Stimulated activated CD8-positive, alpha-beta memory T cell treated with anti-CD3 and anti-CD28 coated beads, Interleukin-2, amount 100 ng/mL, for 1 hour (primary cell): ENCODE measurements around the gene DSCAM.
"Not testable (repeated sequence)": the region's sequence is repeated elsewhere in the genome, so short reads cannot be mapped to it uniquely, and the experiment has no call there.

Source experiments
- DNase-seq, 2 donors: peaks; one replicate each; pipeline ENCODE4 v3.0.0-alpha.2; 2020; ENCODE audit warnings: low read depth in 2 of 2

The DSCAM gene

GRCh38 chr21:40461008-40461407 is 385.9 kb downstream of the DSCAM start:
- no peak for DNase-seq

- DNase-seq, result no peak
Observed at GRCh38 chr21:40457741-40458140, 389.2 kb downstream of the DSCAM start.

- no peak for DNase-seq
Observed at GRCh38 chr21:40454057-40454456, 392.9 kb downstream of the DSCAM start.

- DNase-seq, result no peak
Observed at GRCh38 chr21:40453183-40453582, 393.8 kb downstream of the DSCAM start.

GRCh38 chr21:40452548-40452947 is 394.4 kb downstream of the DSCAM start:
- no peak for DNase-seq

- DNase-seq, result no peak
Observed at GRCh38 chr21:40447016-40447415, 399.9 kb downstream of the DSCAM start.

DNA sequence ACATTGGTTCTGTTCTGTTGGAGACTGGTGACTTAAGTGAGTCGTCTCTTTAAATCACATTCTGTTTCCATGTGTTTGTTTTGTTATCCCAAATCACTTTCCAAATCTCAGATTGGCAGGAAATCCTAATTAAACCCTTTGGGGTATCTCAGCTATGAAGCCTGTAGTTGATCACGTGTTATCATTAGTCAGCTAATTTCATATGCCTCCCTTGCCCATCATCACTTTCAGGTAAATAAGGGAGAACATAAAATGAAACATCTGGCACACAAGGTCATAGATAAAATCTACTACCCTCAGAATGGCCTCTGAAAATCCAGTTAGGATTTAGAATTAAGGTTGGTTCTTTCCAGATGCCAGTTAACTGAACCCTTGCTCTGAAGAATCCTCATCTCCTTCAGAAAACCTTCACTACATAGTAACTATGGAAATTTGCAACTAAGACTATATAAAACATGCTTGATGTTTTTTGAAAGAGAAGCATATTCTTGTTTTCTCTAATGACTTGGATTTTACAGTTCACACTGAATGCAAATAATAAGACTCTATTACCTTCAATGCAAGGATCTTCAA is 401.5 kb downstream of the DSCAM start:
- DNase-seq, result no peak

DNA sequence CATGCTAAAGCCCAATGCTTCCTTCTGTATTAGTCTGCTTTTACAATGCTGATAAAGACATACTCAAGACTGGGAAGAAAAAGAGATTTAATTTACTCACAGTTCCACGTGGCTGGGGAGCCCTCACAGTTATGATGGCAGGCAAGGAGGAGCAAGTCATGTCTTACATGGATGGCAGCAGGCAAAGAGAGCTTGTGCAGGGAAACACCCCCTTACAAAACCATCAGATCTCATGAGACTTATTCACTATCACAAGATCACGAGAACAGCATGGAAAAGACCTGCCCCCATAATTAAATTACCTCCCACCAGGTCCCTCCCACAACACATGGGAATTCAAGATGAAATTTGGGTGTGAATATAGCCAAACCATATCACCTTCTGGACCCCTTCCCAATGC is 407.4 kb downstream of the DSCAM start:
- DNase-seq, result not testable (repeated sequence)

GRCh38 chr21:40438616-40439015 is 408.3 kb downstream of the DSCAM start:
- DNase-seq, result no peak

DNA sequence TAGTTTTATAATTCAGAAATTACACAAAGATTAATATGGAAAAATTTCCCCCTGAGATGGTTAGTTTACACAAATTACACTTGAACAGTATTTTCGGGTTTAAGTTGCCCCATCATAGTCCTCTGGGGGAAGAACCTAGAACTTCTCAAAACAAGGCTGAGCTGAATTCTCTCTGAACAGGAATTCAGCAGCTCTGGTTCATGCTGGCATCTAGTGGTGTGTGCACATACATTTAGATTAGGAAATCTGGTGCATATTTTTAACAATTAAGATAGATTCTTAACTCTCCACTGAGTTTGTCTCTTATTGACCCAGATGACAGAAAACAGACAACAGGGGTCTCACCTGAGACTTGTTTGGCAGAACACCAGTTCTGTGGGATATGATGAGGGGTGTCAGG is 410.7 kb downstream of the DSCAM start:
- no peak for DNase-seq

GRCh38 chr21:40433538-40433937 is 413.4 kb downstream of the DSCAM start:
- DNase-seq, result no peak

GRCh38 chr21:40425981-40426380 is 421.0 kb downstream of the DSCAM start:
- no peak for DNase-seq

DNA sequence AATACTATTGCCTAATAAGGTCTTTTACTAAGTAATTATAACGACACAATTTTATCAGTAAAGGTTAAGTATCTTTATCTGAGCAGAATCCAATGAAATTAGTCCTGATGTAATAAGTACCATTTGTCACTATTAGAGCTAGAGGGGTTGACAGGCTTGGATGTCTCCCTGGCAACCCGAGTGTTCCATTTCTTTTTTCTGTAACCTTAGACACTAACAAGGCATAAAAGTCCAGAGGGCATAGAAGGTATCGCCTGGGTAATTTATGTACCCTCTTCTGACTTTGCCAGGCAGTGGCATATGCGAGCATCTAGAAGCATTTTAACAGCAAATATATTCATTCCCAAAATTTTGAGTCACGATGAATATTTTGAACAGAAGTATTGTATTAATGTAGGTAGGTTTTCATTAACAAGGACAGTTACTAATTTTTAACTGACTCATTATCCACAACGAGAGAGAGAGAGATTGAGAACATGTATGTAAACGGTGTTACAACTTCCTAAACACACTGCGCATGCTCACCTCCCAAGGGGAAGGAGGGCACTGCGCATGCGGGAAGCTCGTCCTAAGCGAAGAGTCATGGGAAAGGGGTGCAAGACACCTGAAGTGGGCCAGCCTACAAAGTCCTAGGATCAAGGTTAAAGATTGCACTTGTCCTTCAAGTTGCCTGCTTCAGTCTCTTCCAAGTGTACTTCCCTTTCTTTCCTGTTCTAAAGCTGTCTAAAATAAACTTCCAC is 423.9 kb downstream of the DSCAM start:
- no peak for DNase-seq

DNA sequence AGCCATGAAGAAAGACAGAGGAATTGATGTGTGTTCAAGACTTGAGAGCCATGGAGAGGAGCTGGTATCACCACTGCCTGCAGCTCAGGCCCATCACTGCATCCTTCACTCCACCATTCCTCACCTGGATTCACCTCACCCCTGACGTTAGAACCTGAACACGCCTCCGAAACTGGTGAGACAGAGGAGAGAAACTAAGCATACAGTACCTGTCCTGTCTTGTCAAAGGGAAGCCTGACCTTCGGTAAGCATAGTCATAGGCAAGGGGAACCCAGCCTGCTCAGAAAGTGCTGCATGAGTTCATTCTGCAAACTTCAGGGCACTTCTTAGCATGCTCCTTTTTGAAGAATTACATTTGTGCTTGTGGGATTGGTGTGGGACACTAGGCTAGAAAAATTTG is 425.8 kb downstream of the DSCAM start:
- DNase-seq, result no peak

GRCh38 chr21:40416572-40416971 is 430.4 kb downstream of the DSCAM start:
- no peak for DNase-seq

DNA sequence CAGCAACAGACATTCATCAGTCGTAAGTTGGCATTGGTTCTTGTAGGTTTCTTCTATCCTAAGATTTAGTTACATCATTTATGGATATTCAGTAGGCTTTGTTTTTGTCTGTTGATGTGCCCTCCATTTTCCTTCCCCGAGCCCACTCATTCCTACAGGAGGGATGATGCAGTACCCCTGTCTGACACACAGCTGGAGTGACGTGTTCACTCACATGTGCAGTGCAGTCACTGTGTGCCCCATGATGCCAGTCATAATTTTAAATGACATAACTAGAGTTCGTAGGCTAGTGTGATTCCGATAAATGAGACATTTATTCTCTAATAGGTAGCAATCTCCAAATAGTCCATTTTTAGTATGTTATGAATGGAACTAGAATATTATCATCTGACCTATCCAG is 438.4 kb downstream of the DSCAM start:
- DNase-seq, result no peak

DNA sequence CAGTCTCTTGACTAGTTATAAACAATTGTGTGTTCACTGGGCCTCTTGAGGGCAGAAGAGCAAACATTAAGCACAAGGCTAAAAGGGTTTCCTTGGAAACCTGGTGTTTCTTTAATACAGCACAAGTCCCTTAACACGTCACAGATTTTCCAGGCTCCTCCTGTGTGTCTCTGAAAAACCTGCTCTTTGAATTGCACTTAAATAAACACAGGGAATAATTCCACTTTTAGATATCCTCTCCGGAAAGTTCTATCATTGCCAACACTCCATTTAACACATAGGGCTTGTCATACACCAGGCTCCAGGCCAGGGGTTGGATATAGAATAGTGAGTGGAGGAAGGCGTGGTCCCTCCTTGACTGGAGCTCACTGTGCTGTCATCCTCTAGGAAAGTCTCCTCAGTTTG is 442.6 kb downstream of the DSCAM start:
- DNase-seq, result no peak

DNA sequence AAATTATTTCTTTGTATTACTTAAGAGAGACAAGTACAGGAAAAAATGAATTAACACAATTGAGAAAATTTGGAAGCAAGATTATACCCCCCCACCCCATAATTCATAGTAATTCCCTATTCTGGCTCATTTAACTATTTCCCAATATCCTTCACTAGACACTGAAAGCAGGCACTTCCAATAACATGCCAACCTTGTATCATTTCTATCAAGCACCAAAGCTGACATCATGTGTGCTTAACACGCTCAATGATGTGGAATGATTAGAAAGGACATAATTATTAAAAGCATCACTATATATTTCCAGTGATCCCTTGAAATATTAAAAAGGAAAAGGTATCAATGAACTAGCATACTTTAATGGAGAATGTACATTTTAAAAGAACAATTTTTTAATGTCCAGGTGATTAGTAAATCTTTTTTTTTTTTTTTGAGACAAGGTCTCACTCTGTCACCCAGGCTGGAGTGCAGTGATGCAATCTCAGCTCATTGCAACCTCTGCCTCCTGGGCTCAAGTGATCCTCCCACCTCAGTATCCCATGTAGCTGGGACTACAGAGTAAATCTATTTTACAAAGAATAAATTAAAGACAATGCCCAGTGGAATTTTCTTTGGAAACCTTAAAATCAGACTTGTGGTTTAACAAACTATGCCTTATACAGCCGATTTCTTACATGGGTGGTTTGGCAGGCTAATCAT is 443.9 kb downstream of the DSCAM start:
- DNase-seq, result no peak

- no peak for DNase-seq
Observed at GRCh38 chr21:40395732-40396131, 451.2 kb downstream of the DSCAM start.

- no peak for DNase-seq
Observed at GRCh38 chr21:40393066-40393465, 453.9 kb downstream of the DSCAM start.

- DNase-seq, result no peak
Observed at GRCh38 chr21:40388046-40388445, 458.9 kb downstream of the DSCAM start.

DNA sequence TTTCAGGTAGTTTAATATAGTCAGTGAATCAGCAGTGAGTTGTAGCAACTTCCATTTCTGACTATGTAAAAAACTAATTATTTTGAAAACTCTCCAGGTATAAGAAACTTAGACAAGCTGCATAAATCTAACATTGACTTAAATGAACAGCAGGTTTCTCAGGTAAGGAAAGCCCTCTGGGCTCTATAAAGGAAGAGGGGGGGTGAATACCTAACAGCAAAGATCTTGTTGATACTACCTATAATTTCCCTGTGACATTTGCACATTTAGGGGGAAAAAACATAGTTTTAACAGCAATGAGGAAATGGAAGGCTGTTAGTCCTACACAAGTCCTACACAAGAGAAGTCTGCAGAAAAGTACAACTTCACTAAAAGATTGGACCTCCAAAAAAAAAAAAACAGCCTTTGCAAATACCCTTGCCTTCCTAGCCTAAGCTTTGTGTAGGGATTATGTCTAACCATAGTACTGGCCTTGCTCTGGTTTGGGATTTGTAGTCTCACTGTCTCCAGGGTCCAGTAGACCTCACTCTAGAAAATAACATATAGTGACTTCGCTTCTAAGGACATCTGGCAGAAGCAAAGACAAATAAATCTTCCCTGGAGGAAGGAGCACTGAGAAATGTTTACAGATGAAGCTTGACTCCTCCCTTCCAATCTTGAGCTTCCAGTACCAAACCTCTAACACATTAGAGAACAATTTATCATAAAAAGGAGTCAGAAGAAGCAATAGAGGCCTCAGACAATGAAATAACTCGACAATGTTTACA is 459.8 kb downstream of the DSCAM start:
- no peak for DNase-seq
